ENCODE data around the gene ZNF672.
"Not testable (repeated sequence)": the region's sequence is repeated elsewhere in the genome, so short reads cannot be mapped to it uniquely, and the experiment has no call there.

Gene ZNF672

DNA sequence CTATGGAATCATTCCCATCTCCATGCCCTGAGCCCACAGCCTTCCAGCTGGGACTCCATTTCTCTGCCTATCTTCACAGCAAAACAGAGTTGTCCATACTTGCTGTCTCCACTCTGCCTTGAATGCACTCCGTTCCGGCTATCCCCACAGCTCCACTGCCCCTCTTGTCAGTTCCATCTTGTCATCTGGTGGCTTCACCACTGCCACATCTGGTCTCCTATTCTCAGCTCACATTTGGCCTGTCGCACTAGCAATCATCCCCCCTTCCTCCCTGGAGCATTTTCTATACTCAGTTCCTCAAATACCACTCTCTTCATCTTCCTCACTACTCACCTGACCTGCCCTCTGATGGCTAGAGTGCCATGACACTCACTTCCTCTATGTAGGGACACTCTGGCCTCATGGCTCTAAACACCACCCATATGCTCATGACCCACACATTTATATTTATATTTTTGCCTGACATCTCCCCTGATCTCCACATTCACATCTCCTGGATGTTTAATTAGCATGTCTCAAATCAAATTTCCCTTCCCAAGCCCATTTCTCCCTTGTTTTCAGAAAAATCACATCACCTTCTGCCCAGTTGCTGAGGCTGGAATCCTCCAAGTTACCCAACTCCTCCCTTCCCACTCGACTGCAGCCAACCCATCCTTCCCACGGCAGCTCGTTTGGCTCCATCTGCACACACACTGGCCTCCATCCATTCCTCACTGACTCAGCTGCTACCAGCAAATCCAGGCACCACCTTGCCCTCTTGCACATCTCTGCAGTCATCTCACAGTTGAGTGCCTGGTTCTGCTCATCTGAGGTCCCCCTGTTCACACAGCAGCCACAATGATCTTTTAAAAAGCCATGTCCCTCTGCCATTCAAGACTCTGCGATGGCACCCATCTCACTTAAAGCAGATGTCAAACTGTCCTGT lies 14.7 kb downstream of the ZNF672 start:
- in situ Hi-C loops (cut with MboI; ENCODE audit: low sequenced_read_pairs), result no loop called here

GRCh38 chr1:248853663-248854375 lies 15.8 kb downstream of the ZNF672 start:
- in situ Hi-C loops (cut with MboI; ENCODE audit: low sequenced_read_pairs), result no loop called here

GRCh38 chr1:248855580-248855979 lies 17.6 kb downstream of the ZNF672 start:
- in situ Hi-C loops (cut with MboI; ENCODE audit: low sequenced_read_pairs), result no loop called here

DNA sequence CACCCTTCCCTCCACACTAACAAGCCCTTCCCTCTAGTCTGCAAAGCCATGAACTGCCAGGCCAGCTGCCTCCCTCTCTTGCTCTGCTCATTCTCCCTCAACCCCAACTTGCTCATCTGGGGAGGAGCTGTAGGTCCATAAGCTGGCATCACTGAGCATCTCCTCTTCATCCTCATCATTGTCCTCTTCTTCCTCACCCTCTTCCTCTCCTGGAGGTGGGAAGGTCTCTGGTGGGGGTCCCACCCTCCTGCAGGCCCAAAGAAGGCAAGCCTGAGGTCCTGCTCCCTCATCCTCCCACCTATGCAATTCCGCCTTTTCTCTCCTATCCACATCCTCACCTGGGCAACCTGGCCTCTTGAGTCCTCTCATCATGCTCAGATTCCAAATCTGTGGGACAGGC lies 18.2 kb downstream of the ZNF672 start:
- in situ Hi-C loops (cut with MboI; ENCODE audit: low sequenced_read_pairs), result no loop called here

- in situ Hi-C loops (cut with MboI; ENCODE audit: low sequenced_read_pairs), result no loop called here
Measured at GRCh38 chr1:248857201-248857600, 19.2 kb downstream of the ZNF672 start.

GRCh38 chr1:248857749-248858095 lies 19.7 kb downstream of the ZNF672 start:
- in situ Hi-C loops (cut with MboI; ENCODE audit: low sequenced_read_pairs), result no loop called here

DNA sequence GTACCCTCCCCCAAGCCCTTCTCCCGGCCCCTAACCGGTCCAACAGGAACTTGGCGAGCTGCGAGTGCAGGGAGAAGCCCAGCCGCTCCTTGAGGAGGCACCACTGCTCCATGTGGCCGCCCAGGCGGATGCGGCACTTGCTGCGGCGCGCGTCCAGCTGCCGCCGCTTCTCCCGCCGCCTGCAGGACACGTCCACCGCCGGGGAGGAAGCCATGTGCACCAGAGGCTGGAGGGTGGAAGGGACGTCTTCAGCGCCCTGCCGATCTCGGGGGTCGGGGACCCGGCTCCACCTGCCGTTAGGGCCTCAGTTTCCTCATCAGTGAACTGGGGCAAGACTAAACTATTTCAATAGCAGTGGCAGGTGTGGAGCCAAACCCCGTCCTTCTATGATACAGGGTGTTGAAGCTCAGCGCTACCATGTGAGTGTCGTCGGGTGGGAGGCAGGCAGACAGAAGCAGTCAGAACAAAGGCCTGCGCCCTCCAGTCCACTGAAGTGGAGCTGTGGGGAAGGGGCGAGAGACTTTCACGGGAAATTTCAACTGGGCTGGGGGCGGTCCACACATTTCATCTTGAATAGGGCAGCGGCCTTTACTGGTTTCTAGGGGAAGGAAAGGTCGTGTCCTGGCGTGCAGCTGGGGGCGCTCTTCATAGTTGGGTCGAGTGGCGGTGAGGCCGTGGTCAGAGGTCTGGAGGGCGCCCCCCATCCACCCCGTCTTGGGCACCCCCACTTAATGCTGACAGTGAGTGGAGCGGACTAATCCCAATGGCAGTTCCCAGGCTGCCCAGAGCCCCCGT lies 20.3 kb downstream of the ZNF672 start:
- in situ Hi-C loops (cut with MboI; ENCODE audit: low sequenced_read_pairs), result no loop called here

GRCh38 chr1:248858891-248859889 lies 21.2 kb downstream of the ZNF672 start, which contains the start of gene ZNF692:
ZNF692 (minus strand) TSS chr1:248859085; CDS start chr1:248858309, 776 bp downstream.
- in situ Hi-C loops (cut with MboI; ENCODE audit: low sequenced_read_pairs), result no loop called here

DNA sequence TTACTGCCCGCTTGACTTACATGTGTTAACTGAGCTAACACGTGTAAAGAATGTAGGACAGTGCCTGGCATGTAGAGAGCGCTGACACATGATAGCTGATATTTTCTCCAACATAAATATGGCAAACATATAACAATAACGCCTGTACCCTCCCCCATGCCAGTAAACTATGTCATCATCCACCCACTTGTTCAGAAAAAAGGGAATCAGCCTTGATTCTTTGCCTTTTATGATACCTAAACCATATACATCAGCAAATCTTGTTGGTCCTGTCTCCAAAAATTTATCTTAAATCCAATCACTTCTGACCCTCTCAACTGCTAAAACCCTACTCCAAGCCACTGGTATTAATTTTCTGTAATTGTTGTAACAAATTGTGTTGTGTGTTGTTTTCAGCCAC lies 22.0 kb downstream of the ZNF672 start:
- in situ Hi-C loops (cut with MboI; ENCODE audit: low sequenced_read_pairs), result no loop called here

- in situ Hi-C loops (cut with MboI; ENCODE audit: low sequenced_read_pairs), result no loop called here
Measured at GRCh38 chr1:248861616-248862015, 23.6 kb downstream of the ZNF672 start.

GRCh38 chr1:248862695-248862997 lies 24.6 kb downstream of the ZNF672 start:
- in situ Hi-C loops (cut with MboI; ENCODE audit: low sequenced_read_pairs), result no loop called here

- in situ Hi-C loops (cut with MboI; ENCODE audit: low sequenced_read_pairs), result no loop called here
Measured at GRCh38 chr1:248862998-248863881, 25.2 kb downstream of the ZNF672 start.

DNA sequence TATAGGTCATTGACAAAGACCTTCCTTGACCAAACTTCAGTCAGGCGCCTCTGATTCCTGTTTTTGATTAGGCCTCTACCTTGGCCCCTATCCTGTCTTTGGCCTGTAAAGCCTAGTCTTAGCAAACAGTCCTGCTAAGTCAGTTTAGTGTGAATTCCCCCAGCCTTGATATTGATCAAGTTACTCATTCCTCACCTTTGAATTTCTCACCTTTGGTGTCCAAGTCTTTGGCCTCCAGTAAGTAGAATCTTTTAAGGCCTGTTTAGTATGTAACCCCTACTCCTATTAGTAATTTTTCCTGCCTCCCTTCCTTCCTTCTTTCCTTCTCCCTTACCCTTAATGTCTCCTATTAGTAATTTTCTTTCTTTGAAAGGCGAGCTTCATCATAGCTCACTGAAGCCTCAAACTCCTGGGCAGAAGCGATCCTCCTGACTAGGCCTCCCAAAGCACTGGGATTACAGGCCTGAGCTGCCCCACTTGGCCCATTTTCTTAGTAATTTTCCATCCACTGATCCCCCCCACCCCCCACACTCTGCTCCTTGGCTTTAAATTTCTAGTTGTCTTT lies 33.9 kb downstream of the ZNF672 start:
- in situ Hi-C loops (cut with MboI; ENCODE audit: low sequenced_read_pairs), result no loop called here

- in situ Hi-C loops (cut with MboI; ENCODE audit: low sequenced_read_pairs), result no loop called here
Measured at GRCh38 chr1:248872752-248873408, 34.9 kb downstream of the ZNF672 start.

DNA sequence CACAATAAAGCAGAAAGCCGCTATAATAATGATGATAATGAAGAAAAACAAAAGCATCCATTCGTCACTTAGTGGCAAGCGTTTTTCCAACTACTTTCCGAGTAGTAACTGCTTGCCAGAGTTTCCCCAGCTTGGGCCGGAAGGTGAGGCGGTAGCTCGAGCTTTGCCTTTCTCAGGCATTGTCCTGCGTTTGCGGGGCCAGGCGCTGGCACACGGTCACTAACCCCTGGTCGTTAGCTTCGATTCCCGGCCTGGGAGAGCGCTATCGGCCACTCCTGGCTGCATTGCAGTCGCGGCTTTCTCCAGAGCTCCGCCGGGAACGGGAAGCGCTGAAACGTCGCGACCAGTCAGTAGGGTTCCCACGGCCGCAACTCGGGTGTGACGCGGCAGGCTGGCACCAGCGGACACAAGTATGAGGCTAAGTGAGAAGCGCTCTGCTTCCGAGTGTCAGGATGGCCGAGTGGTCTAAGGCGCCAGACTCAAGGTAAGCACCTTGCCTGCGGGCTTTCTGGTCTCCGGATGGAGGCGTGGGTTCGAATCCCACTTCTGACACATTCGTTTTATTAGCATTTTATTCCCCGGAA lies 35.5 kb downstream of the ZNF672 start:
- in situ Hi-C loops (cut with MboI; ENCODE audit: low sequenced_read_pairs), result no loop called here

GRCh38 chr1:248873993-248874533 lies 36.0 kb downstream of the ZNF672 start:
- in situ Hi-C loops (cut with MboI; ENCODE audit: low sequenced_read_pairs), result no loop called here

- in situ Hi-C loops (cut with MboI; ENCODE audit: low sequenced_read_pairs), result no loop called here
Measured at GRCh38 chr1:248881261-248881660, 43.2 kb downstream of the ZNF672 start.

DNA sequence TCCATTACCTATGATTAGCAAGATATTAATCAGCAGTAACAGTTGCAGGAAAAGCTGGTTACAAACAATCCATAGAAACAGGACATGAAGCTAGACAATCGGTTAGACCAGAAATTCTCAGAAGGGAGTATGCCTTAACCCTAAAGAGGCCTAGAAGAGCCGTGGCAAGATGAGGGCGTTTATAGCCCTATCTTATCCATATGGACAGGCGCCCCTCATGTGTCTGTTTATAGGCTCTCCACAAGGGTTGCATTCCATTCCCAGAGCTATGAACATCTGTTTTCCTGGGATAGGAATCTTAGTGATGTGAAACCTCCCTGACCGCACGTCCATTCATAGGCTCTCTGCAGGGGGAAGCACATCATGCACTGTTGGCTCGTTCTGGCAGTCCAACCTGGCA lies 44.4 kb downstream of the ZNF672 start:
- in situ Hi-C loops (cut with MboI; ENCODE audit: low sequenced_read_pairs), result not testable (repeated sequence)
